Fibroblast of skin of left quadriceps (primary cell): Measurements from ENCODE around the gene NIPSNAP3A.

Experiments
- DNase-seq, 2 experiments: peaks; one replicate each; pipeline ENCODE4 v3.0.0-alpha.2; 2013; ENCODE audit warnings: low read depth in 2 of 2

Gene NIPSNAP3A

GRCh38 chr9:104808035-104808614 is 60.6 kb downstream of the NIPSNAP3A start:
- DNase-seq: peak in 1 of 2 experiments; percentile 31
